Bronchial epithelial cell (primary cell): Measurements from ENCODE around the gene DCPS. TPM values are rescaled to one million over a fixed set of nuclear protein-coding genes. Genes with fewer than 3 reads are reported as not detected.

Experiments
- DNase-seq: peaks from one replicate; pipeline ENCODE4 v3.0.0-alpha.2; 2010; ENCODE audit warnings: low read depth
- FAIRE-seq: peaks from 2 replicates; lab custom pipeline; 2011; peaks lifted over from hg19 to GRCh38; lab: Jason Lieb, UNC
- H3K27me3 ChIP-seq: 2 replicates; pipeline ENCODE4 v1.5.1; 2011; ENCODE audit warnings: low read length; ENCODE audit not compliant: control insufficient read depth, insufficient read depth
- H3K36me3 ChIP-seq: 2 replicates; pipeline ENCODE4 v1.5.1; 2011; ENCODE audit warnings: low read length; ENCODE audit not compliant: control insufficient read depth, insufficient read depth
- H3K4me3 ChIP-seq: 2 replicates; pipeline ENCODE4 v1.5.1; 2011; ENCODE audit warnings: mild to moderate bottlenecking, low read depth, low read length, control low read depth
- CTCF ChIP-seq: IDR thresholded peaks from 2 replicates; pipeline ENCODE4 v1.5.1; 2011; ENCODE audit warnings: mild to moderate bottlenecking, moderate library complexity, low read length, control low read depth, inconsistent platforms; ENCODE audit not compliant: insufficient read depth, severe bottlenecking
- total RNA-seq: library from RNA; depleted of rRNA; stranded (reverse); fragments of >200 nt; gene quantifications from 2 replicates; pipeline ENCODE4 v1.2.1, GENCODE V29; 2014

Gene DCPS
- total RNA-seq, 1 donor from 2014 or later, result 11.6 TPM

GRCh38 chr11:126338346-126339055 lies 34.6 kb downstream of the DCPS start:
- no peak overlapping the region for H3K4me3 ChIP-seq
- TF ChIP-seq CTCF, result no peak
- FAIRE-seq, result no peak
- H3K36me3 ChIP-seq, result peaks cover 2% of the 10 kb centered on the region
- no peaks in the 10 kb centered on the region for H3K27me3 ChIP-seq
- no peak for DNase-seq

DNA sequence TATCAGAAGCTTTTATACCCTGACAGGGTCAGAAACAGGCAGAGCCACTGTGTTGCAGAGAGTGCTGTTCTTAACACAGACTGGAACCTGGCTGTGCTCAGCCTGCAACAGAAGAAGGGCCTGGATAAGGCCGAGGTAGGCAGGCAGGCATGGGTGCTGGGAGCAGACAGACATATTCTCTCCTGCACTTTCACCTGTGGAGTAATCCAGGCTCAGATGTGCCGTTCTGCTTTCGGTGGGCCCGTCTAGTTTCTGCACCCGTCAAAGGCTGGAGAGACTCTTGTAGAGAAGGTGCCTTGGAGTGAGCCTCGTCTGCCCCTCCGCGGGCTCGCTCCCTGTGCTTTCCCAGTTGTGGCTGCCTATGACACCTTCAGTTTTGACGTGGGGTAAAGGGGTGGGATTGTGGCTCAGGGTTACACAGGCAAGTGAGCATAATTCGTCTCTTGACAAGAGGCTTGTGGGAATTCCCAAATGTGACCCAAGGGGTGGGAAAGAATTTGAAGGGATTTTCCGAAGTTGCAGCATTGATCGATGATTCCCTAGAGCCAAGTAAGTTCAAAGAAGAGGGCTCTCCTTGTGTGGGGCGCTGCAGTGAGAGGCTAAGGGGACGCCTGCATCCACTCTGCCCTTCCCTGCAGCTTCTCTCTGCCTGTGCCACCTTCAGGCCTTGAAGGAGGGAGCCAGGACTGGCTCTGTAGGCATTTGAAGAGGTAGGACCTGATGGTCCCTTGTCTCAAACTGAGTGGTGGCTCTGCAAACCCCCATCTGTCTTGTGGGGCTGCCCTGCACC lies 35.4 kb downstream of the DCPS start:
- DNase-seq, result no peak
- Histone ChIP-seq H3K4me3 (no peak overlapping the region), H3K36me3 (peaks cover 2% of the 10 kb centered on the region), H3K27me3 (no peaks in the 10 kb centered on the region)
- no peak for TF ChIP-seq CTCF
- FAIRE-seq, result no peak

GRCh38 chr11:126339863-126340434 lies 36.1 kb downstream of the DCPS start:
- Histone ChIP-seq H3K27me3 (no peaks in the 10 kb centered on the region), H3K4me3 (no peak overlapping the region), H3K36me3 (peaks cover 2% of the 10 kb centered on the region)
- FAIRE-seq (no peak), DNase-seq (no peak)
- no peak for TF ChIP-seq CTCF

DNA sequence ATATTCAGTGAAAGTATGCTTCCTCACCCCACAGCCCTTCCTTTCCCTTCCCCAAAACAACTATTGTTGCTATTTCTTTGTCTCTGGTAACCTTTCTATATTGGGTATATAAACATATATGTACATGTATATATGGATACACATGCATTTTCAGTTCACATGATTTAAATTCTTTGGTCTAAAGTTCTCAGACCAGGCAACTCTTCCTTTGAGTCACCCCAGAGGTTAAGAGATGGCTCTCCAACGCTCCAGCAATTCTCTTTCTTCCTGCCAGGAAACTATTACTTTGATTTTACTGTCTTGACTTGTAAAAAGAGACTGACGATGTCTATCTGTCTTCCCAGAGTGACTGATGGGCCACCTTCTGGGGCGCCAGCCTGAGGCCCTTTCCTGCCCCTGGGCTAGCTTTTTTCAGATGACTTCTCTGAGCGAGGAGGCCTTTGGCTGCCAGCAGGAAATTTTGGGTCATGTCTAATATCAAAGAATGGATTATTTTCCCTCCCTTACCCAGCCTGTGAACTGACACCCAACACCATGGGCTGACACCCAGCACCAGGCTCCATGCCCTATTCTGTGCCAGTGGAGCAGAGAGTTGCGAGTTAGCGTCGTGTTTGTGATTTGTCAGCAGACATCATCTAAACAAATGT lies 37.2 kb downstream of the DCPS start:
- no peaks in the 10 kb centered on the region for H3K27me3 ChIP-seq
- no peak for DNase-seq
- no peak overlapping the region for H3K4me3 ChIP-seq
- no peak for TF ChIP-seq CTCF
- peaks cover 2% of the 10 kb centered on the region for H3K36me3 ChIP-seq
- no peak for FAIRE-seq

GRCh38 chr11:126341760-126342161 lies 37.9 kb downstream of the DCPS start:
- Histone ChIP-seq H3K36me3 (peaks cover 2% of the 10 kb centered on the region), H3K27me3 (no peaks in the 10 kb centered on the region), H3K4me3 (no peak overlapping the region)
- TF ChIP-seq CTCF, result no peak
- DNase-seq (peak; percentile 70), FAIRE-seq (no peak)
